DMS53 treated with DMSO at 0.1 percent for 48 hours (cell line): ENCODE results near the gene COMT.
"Not testable (repeated sequence)": the region's sequence is repeated elsewhere in the genome, so short reads cannot be mapped to it uniquely, and the experiment has no call there.

Source experiments
- DNase-seq: peaks from one replicate; lab custom pipeline; 2025; ENCODE audit not compliant: unreplicated experiment; lab: John Stamatoyannopoulos, UW

The COMT gene

DNA sequence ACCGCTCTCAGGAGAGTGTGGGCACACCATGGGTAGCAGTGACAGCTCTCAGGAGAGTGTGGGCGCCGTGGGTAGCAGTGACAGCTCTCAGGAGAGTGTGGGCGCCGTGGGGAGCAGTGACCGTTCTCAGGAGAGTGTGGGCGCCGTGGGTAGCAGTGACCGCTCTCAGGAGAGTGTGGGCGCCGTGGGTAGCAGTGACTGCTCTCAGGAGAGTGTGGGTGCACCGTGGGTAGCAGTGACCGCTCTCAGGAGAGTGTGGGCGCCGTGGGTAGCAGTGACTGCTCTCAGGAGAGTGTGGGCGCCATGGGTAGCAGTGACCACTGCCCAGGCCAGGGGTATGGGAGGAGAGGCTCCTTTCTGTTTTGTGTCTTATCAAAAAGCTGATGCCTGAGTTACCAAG, 33.7 kb upstream of the COMT start:
- DNase-seq: not testable (repeated sequence)

- no peak for DNase-seq
Observed at GRCh38 chr22:19909350-19910179, 32.0 kb upstream of the COMT start.

DNA sequence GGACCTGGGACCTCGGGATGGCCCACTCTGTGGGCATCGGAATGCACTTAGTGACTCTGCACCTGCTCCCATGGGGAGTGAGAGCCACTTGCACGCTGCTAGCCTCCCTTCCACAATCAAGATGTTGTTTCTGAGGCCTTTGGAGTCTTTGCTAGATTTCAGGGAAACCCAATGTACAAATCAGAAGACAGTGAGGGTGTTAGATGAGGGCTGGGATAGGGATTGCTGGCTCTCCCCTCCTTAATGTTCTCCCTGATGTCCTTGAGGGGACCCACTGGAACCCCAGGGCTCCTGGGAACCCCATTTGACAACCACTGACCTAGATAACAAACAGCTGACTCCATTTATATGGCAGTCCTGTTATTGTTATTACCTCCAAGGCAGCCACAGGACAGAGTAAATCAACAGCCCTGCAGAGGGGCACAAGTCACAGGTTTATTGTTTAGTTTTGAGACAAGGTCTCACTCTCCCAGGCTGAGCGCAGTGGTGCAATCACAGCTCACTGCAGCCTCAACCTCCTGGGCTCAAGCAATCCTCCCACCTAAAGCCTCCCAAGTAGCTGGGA, 31.3 kb upstream of the COMT start:
- no peak for DNase-seq

DNA sequence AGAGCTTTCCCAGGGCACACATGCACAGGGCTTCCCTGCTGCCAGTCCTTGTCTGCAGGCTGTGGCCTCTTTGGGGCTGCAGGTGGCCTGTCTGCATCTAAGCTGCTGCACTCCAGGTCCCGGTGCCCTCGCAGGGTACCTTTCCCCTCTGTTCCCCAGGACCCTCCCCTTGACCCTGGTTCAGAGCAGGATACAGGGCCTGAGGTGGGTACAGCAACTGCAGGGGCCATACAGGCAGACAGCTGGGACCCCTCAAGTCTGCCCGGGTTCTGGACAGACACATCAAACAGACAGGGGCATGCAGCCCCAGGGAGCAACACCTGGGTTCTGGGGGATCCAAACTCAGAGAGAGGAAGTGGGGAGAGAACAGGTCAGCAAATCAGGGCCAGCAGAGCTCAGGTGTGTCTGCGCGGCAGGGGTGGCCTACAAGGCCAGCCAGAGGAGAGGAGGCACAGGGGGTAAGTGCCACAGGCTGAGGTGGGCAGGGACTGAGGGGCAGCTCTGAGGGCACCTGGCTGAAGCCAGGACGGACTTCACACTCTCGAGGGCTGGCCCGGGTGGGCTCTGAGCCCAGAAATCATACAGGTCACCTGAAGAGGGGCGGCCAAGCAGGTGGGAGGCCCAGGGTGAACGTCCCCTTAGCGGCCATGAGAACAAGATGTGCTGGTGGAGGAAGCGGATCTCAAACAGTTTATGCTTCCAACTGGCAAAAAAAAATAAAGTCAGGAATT, 29.9 kb upstream of the COMT start:
- DNase-seq: no peak

DNA sequence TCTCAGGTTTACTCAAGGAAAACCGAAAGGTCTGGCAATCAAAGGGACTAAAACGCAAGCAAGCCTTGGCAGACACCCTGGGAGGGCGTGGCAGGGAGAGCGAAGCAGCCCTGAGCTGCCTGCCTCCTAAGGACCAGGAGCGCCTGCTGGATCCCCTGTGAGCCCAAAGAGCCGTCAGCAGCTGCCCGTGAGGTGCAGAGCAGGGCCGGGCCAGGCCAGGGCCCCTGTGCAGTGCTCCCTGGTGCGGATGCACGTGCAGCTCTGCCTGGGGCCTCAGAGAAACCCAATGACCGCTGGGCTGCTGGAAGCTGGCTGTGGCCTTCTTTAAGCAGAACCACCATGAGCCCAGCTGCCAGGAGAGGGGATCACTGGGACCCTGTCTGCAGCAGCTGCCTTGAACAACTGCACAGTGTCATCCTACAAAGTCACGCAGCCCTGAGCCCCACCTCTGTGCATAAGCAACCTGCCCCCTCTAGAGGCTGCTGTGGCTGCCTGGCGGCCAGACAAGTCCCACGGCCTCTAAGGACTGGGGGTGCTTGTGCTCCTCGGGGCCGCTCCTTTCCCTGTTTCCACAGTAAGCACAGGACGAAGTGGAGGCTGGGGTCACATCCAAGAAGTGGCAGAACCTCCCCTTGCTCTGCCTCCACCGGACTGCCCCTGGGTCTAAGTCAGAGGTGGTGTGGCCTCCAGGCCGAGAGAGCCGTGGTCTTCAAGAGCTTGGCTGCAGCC, 29.1 kb upstream of the COMT start:
- no peak for DNase-seq

GRCh38 chr22:19913337-19913936, 28.1 kb upstream of the COMT start:
- no peak for DNase-seq

- DNase-seq: no peak
Observed at GRCh38 chr22:19914201-19914943, 27.2 kb upstream of the COMT start.

DNA sequence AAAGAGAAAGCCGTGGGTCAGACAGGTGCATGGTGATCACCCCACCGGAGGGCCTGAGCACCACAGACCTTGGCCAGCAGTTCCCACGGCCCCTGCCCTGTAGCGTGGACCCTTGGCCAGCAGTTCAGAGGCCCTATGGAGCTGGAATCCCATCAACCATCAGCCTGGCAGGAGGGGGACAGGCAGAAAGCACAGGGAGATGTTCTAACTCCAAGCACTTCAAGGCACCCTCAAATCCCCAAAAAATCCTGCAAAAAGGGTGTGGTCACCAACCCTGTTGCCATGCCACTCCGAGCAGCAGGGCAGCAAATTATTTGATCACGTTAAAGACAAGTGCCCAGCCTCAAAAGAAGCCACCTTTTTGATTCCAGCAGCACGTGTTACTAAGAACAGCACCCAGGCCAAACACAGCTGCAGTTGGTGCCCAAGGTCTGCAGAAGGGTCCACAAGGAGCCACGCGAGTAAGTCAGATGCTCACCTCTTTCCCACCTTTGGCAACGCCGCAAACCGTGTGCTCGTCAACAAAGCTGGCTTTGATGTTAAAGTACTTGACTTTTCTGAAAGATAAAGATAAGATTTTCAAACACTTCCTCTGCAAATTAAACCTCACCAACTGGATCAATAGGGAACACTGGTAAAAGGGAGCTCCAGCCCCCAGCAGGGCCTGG, 26.2 kb upstream of the COMT start:
- DNase-seq: no peak

GRCh38 chr22:19916006-19916405, 25.6 kb upstream of the COMT start:
- DNase-seq: no peak

DNA sequence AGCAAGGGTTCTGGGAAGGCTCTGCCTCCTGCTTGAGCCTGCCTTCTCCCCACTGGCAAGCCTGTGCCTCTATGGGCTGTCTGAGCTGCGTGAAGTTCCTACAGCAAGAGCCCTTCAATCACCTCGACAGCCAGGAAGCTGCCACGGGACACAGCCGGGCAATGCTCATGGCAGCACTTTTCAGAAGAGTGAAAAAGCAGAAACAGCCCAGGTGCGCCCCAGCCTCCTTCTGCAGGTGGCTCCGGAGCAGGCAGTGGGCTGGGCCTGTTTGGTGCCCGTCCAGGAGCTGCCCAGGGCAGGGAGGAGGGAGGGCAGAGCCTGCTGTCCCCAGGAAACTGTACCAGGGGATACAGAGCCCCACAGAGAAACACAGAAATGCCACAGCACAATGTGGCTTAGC, 24.6 kb upstream of the COMT start:
- no peak for DNase-seq

DNA sequence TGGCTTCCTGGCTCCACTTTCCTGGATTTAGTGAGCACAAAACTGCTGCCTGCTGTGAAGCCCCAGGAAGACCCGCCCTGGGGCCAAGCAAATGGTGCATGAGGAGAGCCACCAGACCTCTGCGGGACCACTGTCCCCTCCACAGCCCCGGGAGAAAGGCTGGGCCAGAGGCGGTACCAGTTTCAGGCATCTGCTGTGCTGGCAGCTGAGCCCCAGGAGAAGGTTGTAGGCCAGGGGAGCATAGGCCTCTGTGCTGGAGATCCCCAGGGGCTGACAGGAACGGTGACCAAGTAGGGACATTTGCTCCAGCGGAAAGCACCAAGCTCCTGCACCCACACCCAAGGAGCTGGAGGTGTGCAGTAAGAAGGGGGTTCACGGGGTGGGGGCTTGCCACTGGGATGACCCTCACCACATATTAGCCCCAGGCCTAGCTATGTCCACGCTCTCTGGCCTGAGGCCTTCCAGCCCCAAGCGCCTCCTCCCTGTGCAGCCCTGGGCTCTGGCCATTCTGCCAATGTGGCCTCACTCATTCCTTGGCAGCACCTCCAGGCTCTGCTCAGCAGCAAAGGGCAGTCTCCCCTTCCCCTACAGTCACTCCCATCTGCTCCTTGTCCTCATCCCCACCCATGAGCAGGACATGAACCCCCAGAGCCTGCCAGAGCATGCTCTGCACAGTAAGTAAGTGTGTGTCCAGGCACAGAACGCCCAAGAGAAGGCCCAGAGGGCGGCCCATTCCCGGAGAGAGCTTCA, 24.0 kb upstream of the COMT start:
- no peak for DNase-seq

- no peak for DNase-seq
Observed at GRCh38 chr22:19918332-19919106, 23.1 kb upstream of the COMT start.

- DNase-seq: no peak
Observed at GRCh38 chr22:19919701-19920363, 21.7 kb upstream of the COMT start.

DNA sequence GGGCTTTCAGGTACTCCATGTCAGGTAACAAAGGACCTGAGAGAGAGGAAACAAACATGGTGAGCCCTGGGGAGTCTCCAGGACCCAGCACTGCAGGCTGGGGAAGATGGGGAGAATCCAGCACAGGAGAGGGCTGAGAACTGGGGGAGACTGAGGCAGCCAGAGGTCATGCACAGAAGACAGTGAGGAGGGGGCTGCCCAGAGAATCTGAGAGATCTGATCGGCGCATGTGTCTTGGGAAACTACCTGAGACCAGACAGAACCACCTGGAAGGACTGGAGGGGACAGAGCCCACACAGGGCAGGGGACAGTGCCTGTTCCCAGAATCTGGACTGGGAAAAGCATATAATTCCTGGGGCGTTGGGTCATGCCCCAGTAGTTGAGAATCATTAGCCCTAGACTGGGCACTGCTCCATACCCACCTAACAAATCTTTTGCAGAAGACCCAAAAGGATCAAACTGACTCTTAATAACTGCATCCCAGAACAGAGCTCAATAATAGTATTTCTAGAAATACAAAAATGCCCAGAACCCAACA, 20.0 kb upstream of the COMT start:
- DNase-seq: no peak

- DNase-seq: no peak
Observed at GRCh38 chr22:19923914-19924513, 17.6 kb upstream of the COMT start.

DNA sequence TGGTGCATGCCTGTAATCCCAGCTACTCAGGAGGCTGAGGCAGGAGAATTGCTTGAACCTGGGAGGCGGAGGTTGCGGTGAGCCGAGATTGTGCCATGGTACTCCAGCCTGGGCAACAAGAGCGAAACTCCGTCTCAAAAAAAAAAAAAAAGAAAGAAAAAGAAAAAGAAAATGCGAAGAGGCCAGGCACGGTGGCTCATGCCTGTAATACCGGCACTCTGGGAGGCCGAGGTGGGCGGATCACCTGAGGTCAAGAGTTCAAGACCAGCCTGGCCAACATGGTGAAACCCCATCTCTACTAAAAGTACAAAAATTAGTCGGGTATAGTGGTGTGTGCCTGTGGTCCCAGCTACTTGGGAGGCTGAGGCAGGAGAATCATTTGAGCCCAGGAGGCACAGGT, 15.5 kb upstream of the COMT start:
- not testable (repeated sequence) for DNase-seq

GRCh38 chr22:19927696-19928095, 13.9 kb upstream of the COMT start:
- no peak for DNase-seq
